Left lung (tissue), 10 donors: ENCODE results near the gene HSPA4L. TPM values are rescaled to one million over a fixed set of nuclear protein-coding genes. Genes with fewer than 3 reads are reported as not detected.

Experiments
- ATAC-seq: fragments of 200-7000 bp; cut with Tn5 transposase; one replicate; pipeline ENCODE4 v1.9.1; 2020; ENCODE audit warnings: moderate library complexity
- DNase-seq, 4 donors: peaks; one replicate each; pipeline ENCODE4 v3.0.0-alpha.2; 2013 to 2020
- H3K27ac ChIP-seq, 2 donors: fragments of 200-600 bp; sonication (generic) in 1 of 2; one replicate each; pipeline versions ENCODE4 v1.5.0 to v1.8.0; 2020 to 2021
- H3K27me3 ChIP-seq, 2 donors: fragments of 200-600 bp; sonication (generic) in 1 of 2; one replicate each; pipeline versions ENCODE4 v1.5.0 to v1.8.0; 2020 to 2021
- H3K36me3 ChIP-seq, 2 donors: fragments of 200-600 bp; sonication (generic) in 1 of 2; one replicate each; pipeline versions ENCODE4 v1.5.0 to v1.8.0; 2020 to 2021
- H3K4me1 ChIP-seq, 2 donors: fragments of 200-600 bp; one replicate each; pipeline ENCODE4 v1.8.0; 2021
- H3K4me3 ChIP-seq, 2 donors: fragments of 200-600 bp; sonication (generic) in 1 of 2; one replicate each; pipeline versions ENCODE4 v1.5.0 to v1.8.0; 2020 to 2021; ENCODE audit warnings: mild to moderate bottlenecking in 1 of 2
- H3K9me3 ChIP-seq, 2 donors: fragments of 200-600 bp; sonication (generic) in 1 of 2; one replicate each; pipeline versions ENCODE4 v1.5.0 to v1.8.0; 2020 to 2021
- CTCF ChIP-seq, 2 donors: fragments of 200-600 bp; sonication (generic) in 1 of 2; IDR thresholded peaks; one replicate each; pipeline versions ENCODE4 v1.5.0 to v1.8.0; 2021; ENCODE audit warnings: antibody characterized with exemption in 2 of 2
- intact Hi-C, 2 donors: fragments of 100-400 bp; cut with DNase I; formaldehyde crosslinking; loops; one replicate each; pipeline versions ENCODE4 v1.11.2 to v1.14.2; 2022
- polyA plus RNA-seq, 6 donors: library from polyadenylated mRNA; unstranded; fragments of 120-200 nt; gene quantifications; one replicate each; pipeline ENCODE4 v1.2.1, GENCODE V29; 2013; ENCODE audit not compliant: insufficient read length in 6 of 6
- total RNA-seq, 2 donors: library from RNA; stranded (reverse); fragmentation: NEBNext Ultra II Directional; extraction: Animal tissue kit (Norgen Biotek cat#: 25700); gene quantifications; one replicate each; pipeline ENCODE4 v1.2.1, GENCODE V29; 2021
- donor health status: DM: no; HTN: yes; CAD: no.
- donor health status: DM: no; HTN: no; CAD: no.

Gene HSPA4L
- total and polyA plus RNA-seq, 8 donors: 6.1 to 201 (median 8.0) TPM

- H3K27ac ChIP-seq: no peak overlapping the region
- ATAC-seq (no peak), DNase-seq (no peak)
- no peak overlapping the region for H3K4me3 ChIP-seq
- no peaks in the 10 kb centered on the region for H3K9me3 ChIP-seq
- TF ChIP-seq CTCF (IDR thresholded peaks at IDR 0.05): no peak
- no peaks in the 10 kb centered on the region for H3K27me3 ChIP-seq
- H3K36me3 ChIP-seq: no peaks in the 10 kb centered on the region
- intact Hi-C loops: no loop called here
- no peaks in the 10 kb centered on the region for H3K4me1 ChIP-seq
These were observed 46.9 kb downstream of the HSPA4L start for GRCh38 chr4:127829014-127829413.

GRCh38 chr4:127832585-127832984 is 50.5 kb downstream of the HSPA4L start:
- DNase-seq (no peak), ATAC-seq (no peak)
- Histone ChIP-seq H3K27me3 (no peaks in the 10 kb centered on the region), H3K9me3 (no peaks in the 10 kb centered on the region), H3K27ac (no peak overlapping the region), H3K4me1 (no peaks in the 10 kb centered on the region), H3K4me3 (no peak overlapping the region), H3K36me3 (no peaks in the 10 kb centered on the region)
- TF ChIP-seq CTCF (IDR thresholded peaks at IDR 0.05): no peak
- intact Hi-C loops: no loop called here

GRCh38 chr4:127843704-127844600 is 61.8 kb downstream of the HSPA4L start:
- Histone ChIP-seq H3K27ac (no peak overlapping the region), H3K27me3 (no peaks in the 10 kb centered on the region), H3K36me3 (no peaks in the 10 kb centered on the region), H3K9me3 (peaks cover 0 to 25% of the 10 kb centered on the region in 2 donors), H3K4me1 (no peaks in the 10 kb centered on the region), H3K4me3 (no peak overlapping the region)
- no peak for ATAC-seq
- intact Hi-C loops: no loop called here
- TF ChIP-seq CTCF (IDR thresholded peaks at IDR 0.05): no peak
- peak in 1 of 4 donors; percentile 28 for DNase-seq

GRCh38 chr4:127844601-127845116 is 62.5 kb downstream of the HSPA4L start:
- no peaks in the 10 kb centered on the region for H3K4me1 ChIP-seq
- no peaks in the 10 kb centered on the region for H3K36me3 ChIP-seq
- ATAC-seq (no peak), DNase-seq (no peak)
- H3K27ac ChIP-seq: no peak overlapping the region
- intact Hi-C loops: no loop called here
- H3K4me3 ChIP-seq: no peak overlapping the region
- TF ChIP-seq CTCF (IDR thresholded peaks at IDR 0.05): no peak
- H3K9me3 ChIP-seq: peaks cover 0 to 32% of the 10 kb centered on the region in 2 donors
- no peaks in the 10 kb centered on the region for H3K27me3 ChIP-seq

GRCh38 chr4:127846061-127846460 is 63.9 kb downstream of the HSPA4L start:
- DNase-seq (no peak), ATAC-seq (no peak)
- H3K9me3 ChIP-seq: peaks cover 0 to 46% of the 10 kb centered on the region in 2 donors
- no peak overlapping the region for H3K27ac ChIP-seq
- no peak for TF ChIP-seq CTCF (IDR thresholded peaks at IDR 0.05)
- no peaks in the 10 kb centered on the region for H3K27me3 ChIP-seq
- no peaks in the 10 kb centered on the region for H3K36me3 ChIP-seq
- H3K4me1 ChIP-seq: no peaks in the 10 kb centered on the region
- H3K4me3 ChIP-seq: no peak overlapping the region
- intact Hi-C loops: no loop called here
